Measurements from ENCODE around the gene NOS2.

GRCh38 chr17:27755706-27756466 is 44.4 kb downstream of the NOS2 start:
- TF ChIP-seq, protein P1, sequence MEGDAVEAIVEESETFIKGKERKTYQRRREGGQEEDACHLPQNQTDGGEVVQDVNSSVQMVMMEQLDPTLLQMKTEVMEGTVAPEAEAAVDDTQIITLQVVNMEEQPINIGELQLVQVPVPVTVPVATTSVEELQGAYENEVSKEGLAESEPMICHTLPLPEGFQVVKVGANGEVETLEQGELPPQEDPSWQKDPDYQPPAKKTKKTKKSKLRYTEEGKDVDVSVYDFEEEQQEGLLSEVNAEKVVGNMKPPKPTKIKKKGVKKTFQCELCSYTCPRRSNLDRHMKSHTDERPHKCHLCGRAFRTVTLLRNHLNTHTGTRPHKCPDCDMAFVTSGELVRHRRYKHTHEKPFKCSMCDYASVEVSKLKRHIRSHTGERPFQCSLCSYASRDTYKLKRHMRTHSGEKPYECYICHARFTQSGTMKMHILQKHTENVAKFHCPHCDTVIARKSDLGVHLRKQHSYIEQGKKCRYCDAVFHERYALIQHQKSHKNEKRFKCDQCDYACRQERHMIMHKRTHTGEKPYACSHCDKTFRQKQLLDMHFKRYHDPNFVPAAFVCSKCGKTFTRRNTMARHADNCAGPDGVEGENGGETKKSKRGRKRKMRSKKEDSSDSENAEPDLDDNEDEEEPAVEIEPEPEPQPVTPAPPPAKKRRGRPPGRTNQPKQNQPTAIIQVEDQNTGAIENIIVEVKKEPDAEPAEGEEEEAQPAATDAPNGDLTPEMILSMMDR (conservative IDR thresholded peaks at IDR 0.05 in 1 of 2, IDR thresholded peaks at IDR 0.05 in 1 of 2; ENCODE audit: low read depth in 1 of 2, low read length in 2 of 2) = no peak
- TF ChIP-seq EZH2 (IDR thresholded peaks at IDR 0.05; ENCODE audit: low read length, missing control alignments) = no peak
